Adrenal gland (tissue), 12 donors: ENCODE data around the gene CDK2AP2. TPM values are rescaled to one million over a fixed set of nuclear protein-coding genes. Genes with fewer than 3 reads are reported as not detected.

Experiments used
- DNase-seq, 7 donors: peaks; one replicate each; pipeline ENCODE4 v3.0.0-alpha.2; 2019 to 2020
- H3K27ac ChIP-seq, 5 donors: fragments of 200-600 bp; sonication (generic) in 4 of 5; 1 replicate in 3 of 5; 2 replicates in 2 of 5; pipeline versions ENCODE4 v1.5.1 to v1.8.0; 2016 to 2020; ENCODE audit warnings: mild to moderate bottlenecking in 1 of 5
- H3K27me3 ChIP-seq: fragments of 200-600 bp; 2 replicates; pipeline ENCODE4 v1.8.0; 2021
- H3K36me3 ChIP-seq, 2 donors: fragments of 200-600 bp; replicated peaks in 1 of 2; 1 replicate in 1 of 2; 2 replicates in 1 of 2; pipeline versions ENCODE4 v1.5.1 to v1.8.0; 2018 to 2022
- H3K4me1 ChIP-seq, 2 donors: fragments of 200-600 bp; replicated peaks in 1 of 2; 1 replicate in 1 of 2; 2 replicates in 1 of 2; pipeline versions ENCODE4 v1.5.1 to v1.8.0; 2018 to 2021
- H3K4me3 ChIP-seq, 4 donors: fragments of 200-600 bp; sonication (generic) in 3 of 4; one replicate each; pipeline ENCODE4 v1.5.1; 2016 to 2018
- H3K9me3 ChIP-seq, 3 donors: fragments of 200-600 bp; sonication (generic) in 1 of 3; replicated peaks in 1 of 3; 1 replicate in 2 of 3; 2 replicates in 1 of 3; pipeline versions ENCODE4 v1.5.1 to v1.8.0; 2016 to 2021
- CTCF ChIP-seq, 6 experiments: fragments of 450-650 bp in 4 of 6; fragments of 200-600 bp in 2 of 6; sonication (generic) in 1 of 6; IDR thresholded peaks; 1 replicate in 5 of 6; 2 replicates in 1 of 6; pipeline versions ENCODE4 v1.5.1 to v1.8.0; 2016 to 2021; ENCODE audit warnings: antibody characterized with exemption in 6 of 6, mild to moderate bottlenecking in 2 of 6, moderate library complexity in 1 of 6
- POLR2A ChIP-seq, 2 donors: fragments of 450-650 bp; IDR thresholded peaks; one replicate each; pipeline ENCODE4 v1.6.1; 2017; ENCODE audit warnings: antibody characterized with exemption in 2 of 2, mild to moderate bottlenecking in 2 of 2, moderate library complexity in 1 of 2
- WGBS, 4 donors: extraction: QIAGEN DNeasy Blood & Tissue Kit in 2 of 4; methylation state at CpG; one replicate each; pipeline versions ENCODE4 v1.1.5 to v1.1.7; 2013 to 2017; 5-methylcytosine and 5-hydroxymethylcytosine counted together
- intact Hi-C, 2 donors: fragments of 100-400 bp; cut with DNase I; formaldehyde crosslinking; loops; one replicate each; pipeline versions ENCODE4 v1.14.1 to v1.15.0; 2022 to 2023
- polyA plus RNA-seq, 3 donors: library from polyadenylated mRNA; stranded (reverse); fragments of 200-250 nt in 2 of 3; fragments of 350-450 nt in 1 of 3; fragmentation: Illumina TruSeq in 1 of 3; extraction: RNeasy Lipid Tissue Mini Kit (QIAGEN cat#74804) in 1 of 3; gene quantifications; one replicate each; pipeline ENCODE4 v1.2.3, GENCODE V29; 2013 to 2014
- total RNA-seq, 9 donors: library from RNA; depleted of rRNA in 4 of 9; stranded (reverse); fragments of >200 nt in 4 of 9; fragments of 120-200 nt in 1 of 9; fragmentation: NEBNext Ultra II Directional in 1 of 9; extraction: Animal tissue kit (Norgen Biotek cat#: 25700) in 1 of 9; gene quantifications; one replicate each; pipeline versions ENCODE4 v1.1.0 to v1.2.4, GENCODE V29; 2013 to 2023
- donor health status: healthy with polysubstance abuse.
- donor health status: Bipolar disorder and iron deficiency.
- donor health status: DM: yes; HTN: yes; CAD: no.
- donor health status: DM: no; HTN: no; CAD: no.
- donor health status: DM: no; HTN: no; CAD: no.
- donor health status: DM: yes; HTN: yes; CAD: no.

The CDK2AP2 gene
- total and polyA plus RNA-seq, 12 donors: 34.0 to 218 (median 58.8) TPM

- H3K4me1 ChIP-seq: peaks cover 7% of the 10 kb centered on the region in 2 donors
- DNase-seq: no peak
- H3K27ac ChIP-seq: no peak overlapping the region
- no peaks in the 10 kb centered on the region for H3K36me3 ChIP-seq
- no peak for TF ChIP-seq CTCF (IDR thresholded peaks at IDR 0.05)
- TF ChIP-seq POLR2A (IDR thresholded peaks at IDR 0.05): no peak
- H3K4me3 ChIP-seq: no peak overlapping the region
- 38 to 50% (median 43%) methylated on average over 4 of the region's 4 CpGs for WGBS, 4 donors
- no peaks in the 10 kb centered on the region for H3K27me3 ChIP-seq
- intact Hi-C loops: no loop called here
- H3K9me3 ChIP-seq: peaks cover 0 to 7% (median 0%) of the 10 kb centered on the region in 3 donors
These were observed 26.2 kb upstream of the CDK2AP2 start for GRCh38 chr11:67534070-67534679.

GRCh38 chr11:67532889-67533288, 24.9 kb upstream of the CDK2AP2 start:
- intact Hi-C loops: no loop called here
- Histone ChIP-seq H3K4me1 (peaks cover 7% of the 10 kb centered on the region in 2 donors), H3K4me3 (no peak overlapping the region), H3K27ac (peak overlapping the region in 1 of 5 donors; percentile 29), H3K9me3 (peaks cover 0 to 7% (median 0%) of the 10 kb centered on the region in 3 donors), H3K27me3 (no peaks in the 10 kb centered on the region), H3K36me3 (no peaks in the 10 kb centered on the region)
- no peak for TF ChIP-seq CTCF (IDR thresholded peaks at IDR 0.05)
- TF ChIP-seq POLR2A (IDR thresholded peaks at IDR 0.05): no peak
- no peak for DNase-seq
- 56 to 68% (median 62%) methylated on average over 2 of the region's 2 CpGs for WGBS, 4 donors

GRCh38 chr11:67530282-67530592, 22.3 kb upstream of the CDK2AP2 start:
- 85 to 100% (median 89%) methylated on average over 3 to 5 of the region's 5 CpGs for WGBS, 4 donors
- Histone ChIP-seq H3K4me1 (peaks cover 7% of the 10 kb centered on the region in 2 donors), H3K36me3 (no peaks in the 10 kb centered on the region), H3K4me3 (no peak overlapping the region), H3K27me3 (no peaks in the 10 kb centered on the region), H3K27ac (no peak overlapping the region), H3K9me3 (peaks cover 0 to 7% (median 0%) of the 10 kb centered on the region in 3 donors)
- TF ChIP-seq CTCF (IDR thresholded peaks at IDR 0.05): no peak
- intact Hi-C loops: no loop called here
- no peak for DNase-seq

GRCh38 chr11:67528376-67528775, 20.4 kb upstream of the CDK2AP2 start:
- intact Hi-C loops: no loop called here
- TF ChIP-seq CTCF (IDR thresholded peaks at IDR 0.05): no peak
- no peak for TF ChIP-seq POLR2A (IDR thresholded peaks at IDR 0.05)
- H3K27me3 ChIP-seq: no peaks in the 10 kb centered on the region
- H3K4me3 ChIP-seq: no peak overlapping the region
- no peaks in the 10 kb centered on the region for H3K9me3 ChIP-seq
- no peaks in the 10 kb centered on the region for H3K36me3 ChIP-seq
- DNase-seq: no peak
- H3K27ac ChIP-seq: no peak overlapping the region
- 88 to 96% (median 89%) methylated on average over 4 of the region's 4 CpGs for WGBS, 4 donors
- peaks cover 7% of the 10 kb centered on the region in 2 donors for H3K4me1 ChIP-seq
